HFFc6 (cell line): ENCODE measurements around the gene FAM163B. TPM values are rescaled to one million over a fixed set of nuclear protein-coding genes. Genes with fewer than 3 reads are reported as not detected.
A peak's percentile ranks its signal among the peaks of the same experiment; 100 is the strongest.

ENCODE experiments used
- DNase-seq: peaks from one replicate; pipeline ENCODE4 v3.0.0-alpha.2; 2018
- H3K27ac Mint-ChIP-seq: 2 replicates; pipeline ENCODE4 v1.8.0; 2020; ENCODE audit warnings: mild to moderate bottlenecking, mixed read lengths
- H3K27me3 Mint-ChIP-seq: 2 replicates; pipeline ENCODE4 v1.8.0; 2021; ENCODE audit warnings: mild to moderate bottlenecking, moderate library complexity, mixed read lengths; ENCODE audit not compliant: insufficient read depth
- H3K36me3 Mint-ChIP-seq: 2 replicates; pipeline ENCODE4 v1.8.0; 2021; ENCODE audit warnings: low read depth, mixed read lengths
- H3K4me1 Mint-ChIP-seq: 2 replicates; pipeline ENCODE4 v1.8.0; 2020; ENCODE audit warnings: low read depth, mixed read lengths
- H3K4me3 Mint-ChIP-seq: 2 replicates; pipeline ENCODE4 v1.8.0; 2020; ENCODE audit warnings: mild to moderate bottlenecking, moderate library complexity, mixed read lengths
- H3K9me3 Mint-ChIP-seq: 2 replicates; pipeline ENCODE4 v1.8.0; 2020; ENCODE audit warnings: mild to moderate bottlenecking, mixed read lengths
- total RNA-seq, 6 experiments: library from RNA; stranded (reverse); fragmentation: NEBNext Ultra II Directional; extraction: Animal tissue kit (Norgen Biotek cat#: 25700); gene quantifications; 2 replicates in 1 of 6; 3 replicates in 5 of 6; pipeline ENCODE4 v1.2.3, GENCODE V29; 2021
- TF ChIP-seq, protein P1 (sequence below): fragments of 200-600 bp; sonication (generic); IDR thresholded peaks from 2 replicates; pipeline ENCODE4 v1.5.0; 2021; ENCODE audit warnings: antibody characterized with exemption, mild to moderate bottlenecking

FAM163B gene
- total RNA-seq, 6 experiments from 2014 or later: not detected

- H3K27ac Mint-ChIP-seq: peak overlapping the region; percentile 90; the same call in 1 of the 2 replicates
- peaks cover 6% of the 10 kb centered on the region for H3K27me3 Mint-ChIP-seq
- TF ChIP-seq, protein P1, sequence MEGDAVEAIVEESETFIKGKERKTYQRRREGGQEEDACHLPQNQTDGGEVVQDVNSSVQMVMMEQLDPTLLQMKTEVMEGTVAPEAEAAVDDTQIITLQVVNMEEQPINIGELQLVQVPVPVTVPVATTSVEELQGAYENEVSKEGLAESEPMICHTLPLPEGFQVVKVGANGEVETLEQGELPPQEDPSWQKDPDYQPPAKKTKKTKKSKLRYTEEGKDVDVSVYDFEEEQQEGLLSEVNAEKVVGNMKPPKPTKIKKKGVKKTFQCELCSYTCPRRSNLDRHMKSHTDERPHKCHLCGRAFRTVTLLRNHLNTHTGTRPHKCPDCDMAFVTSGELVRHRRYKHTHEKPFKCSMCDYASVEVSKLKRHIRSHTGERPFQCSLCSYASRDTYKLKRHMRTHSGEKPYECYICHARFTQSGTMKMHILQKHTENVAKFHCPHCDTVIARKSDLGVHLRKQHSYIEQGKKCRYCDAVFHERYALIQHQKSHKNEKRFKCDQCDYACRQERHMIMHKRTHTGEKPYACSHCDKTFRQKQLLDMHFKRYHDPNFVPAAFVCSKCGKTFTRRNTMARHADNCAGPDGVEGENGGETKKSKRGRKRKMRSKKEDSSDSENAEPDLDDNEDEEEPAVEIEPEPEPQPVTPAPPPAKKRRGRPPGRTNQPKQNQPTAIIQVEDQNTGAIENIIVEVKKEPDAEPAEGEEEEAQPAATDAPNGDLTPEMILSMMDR: no peak
- H3K4me3 Mint-ChIP-seq: peak overlapping the region; percentile 86; the same call in 1 of the 2 replicates
- DNase-seq: no peak
- H3K4me1 Mint-ChIP-seq: peaks cover 25% of the 10 kb centered on the region
- no peaks in the 10 kb centered on the region for H3K36me3 Mint-ChIP-seq
- H3K9me3 Mint-ChIP-seq: no peaks in the 10 kb centered on the region
Observed at GRCh38 chr9:133557581-133557980, 51.6 kb downstream of the FAM163B start.

DNA sequence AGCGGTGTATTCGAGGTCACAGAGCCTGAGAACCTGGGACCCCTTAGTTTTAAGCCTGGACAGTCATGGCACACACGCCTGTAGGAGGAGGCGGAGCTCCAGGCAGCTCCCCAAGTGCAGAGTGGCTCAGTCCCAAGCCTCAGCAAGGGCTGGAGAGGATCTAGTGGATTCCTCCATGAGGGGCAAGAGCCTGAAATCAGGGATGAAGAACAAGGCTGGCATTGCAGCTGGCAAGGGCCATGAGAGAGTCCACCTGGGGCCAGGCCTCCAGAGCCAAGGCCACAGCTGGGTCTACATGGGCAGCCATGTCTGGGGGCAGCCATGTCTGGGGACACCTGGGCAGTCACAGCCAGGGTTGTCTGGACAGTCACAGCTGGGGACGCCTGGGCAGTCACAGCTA, 52.8 kb downstream of the FAM163B start:
- H3K4me1 Mint-ChIP-seq: peaks cover 25% of the 10 kb centered on the region
- no peak for DNase-seq
- H3K27ac Mint-ChIP-seq: no peak overlapping the region
- no peaks in the 10 kb centered on the region for H3K9me3 Mint-ChIP-seq
- no peaks in the 10 kb centered on the region for H3K36me3 Mint-ChIP-seq
- H3K27me3 Mint-ChIP-seq: peaks cover 8% of the 10 kb centered on the region
- TF ChIP-seq, protein P1: no peak
- no peak overlapping the region for H3K4me3 Mint-ChIP-seq

GRCh38 chr9:133554729-133555128, 54.5 kb downstream of the FAM163B start:
- peaks cover 22% of the 10 kb centered on the region for H3K4me1 Mint-ChIP-seq
- no peaks in the 10 kb centered on the region for H3K9me3 Mint-ChIP-seq
- no peak overlapping the region for H3K4me3 Mint-ChIP-seq
- H3K36me3 Mint-ChIP-seq: no peaks in the 10 kb centered on the region
- TF ChIP-seq, protein P1: no peak
- no peak for DNase-seq
- H3K27ac Mint-ChIP-seq: no peak overlapping the region
- peaks cover 16% of the 10 kb centered on the region for H3K27me3 Mint-ChIP-seq

DNA sequence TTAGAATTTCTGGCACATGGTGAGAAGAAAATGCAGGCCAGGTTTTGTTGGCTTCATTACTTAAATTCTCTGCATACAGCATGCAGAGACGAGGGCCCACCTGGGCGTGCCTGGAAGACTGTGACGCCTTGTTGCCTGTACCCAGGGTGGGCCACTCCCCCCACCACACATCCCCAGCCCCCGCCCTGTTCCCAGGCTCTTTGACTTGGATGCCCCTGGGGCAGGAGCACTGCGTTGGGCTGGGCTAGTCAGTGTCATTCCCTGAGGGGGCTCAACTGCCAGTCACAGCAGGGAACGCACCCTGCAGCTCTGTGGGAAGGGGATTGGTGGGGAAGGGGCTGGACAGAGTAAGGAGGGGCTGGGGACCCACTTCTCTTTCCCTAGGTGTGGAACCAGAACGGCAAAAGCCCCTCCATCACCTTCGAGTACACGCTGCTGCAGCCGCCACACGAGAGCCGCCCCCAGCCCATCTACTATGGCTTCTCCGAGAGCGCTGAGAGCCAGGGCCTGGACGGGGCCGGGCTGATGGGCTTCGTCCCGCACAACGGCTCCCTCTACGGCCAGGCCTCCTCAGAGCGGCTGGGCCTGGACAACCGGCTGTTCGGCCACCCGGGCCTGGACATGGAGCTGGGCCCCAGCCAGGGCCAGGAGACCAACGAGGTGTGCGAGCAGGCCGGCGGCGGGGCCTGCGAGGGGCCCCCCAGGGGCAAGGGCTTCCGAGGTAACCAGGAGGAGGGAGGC, 55.0 kb downstream of the FAM163B start:
- Mint-ChIP-seq H3K4me3 (no peak overlapping the region), H3K36me3 (no peaks in the 10 kb centered on the region), H3K27me3 (peaks cover 19% of the 10 kb centered on the region)

DNA sequence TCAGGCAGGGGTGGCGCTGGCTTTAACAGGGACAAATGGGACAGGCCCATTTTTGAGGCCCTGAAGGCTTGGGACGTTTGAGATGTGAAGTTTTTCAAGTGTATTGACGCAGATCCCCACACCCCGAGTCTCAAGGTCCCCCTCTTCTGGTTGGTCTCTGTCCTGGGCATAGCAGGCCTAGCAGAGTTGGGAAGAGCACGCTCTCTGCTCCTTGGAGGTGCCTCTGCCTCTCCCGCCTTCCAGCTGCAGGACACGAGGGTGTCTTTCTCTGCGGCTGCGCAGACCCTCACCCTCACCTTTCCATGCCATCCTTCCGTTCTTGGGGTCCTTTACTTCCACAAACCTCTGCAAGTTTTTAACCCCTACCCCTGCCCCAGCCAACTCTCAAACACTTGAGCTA, 56.1 kb downstream of the FAM163B start:
- Mint-ChIP-seq H3K36me3 (no peaks in the 10 kb centered on the region), H3K27me3 (peaks cover 21% of the 10 kb centered on the region), H3K27ac (no peak overlapping the region), H3K9me3 (no peaks in the 10 kb centered on the region), H3K4me3 (no peak overlapping the region), H3K4me1 (peaks cover 7% of the 10 kb centered on the region)
- DNase-seq: no peak
- TF ChIP-seq, protein P1: no peak

More for the DNA sequence above, 55.0 kb downstream of the FAM163B start:
- H3K4me1 Mint-ChIP-seq: peaks cover 18% of the 10 kb centered on the region
- DNase-seq: no peak
- H3K27ac Mint-ChIP-seq: no peak overlapping the region
- TF ChIP-seq, protein P1: no peak
- no peaks in the 10 kb centered on the region for H3K9me3 Mint-ChIP-seq
